H1 (cell line): ENCODE measurements around the gene SPDYE2. TPM values are rescaled to one million over a fixed set of nuclear protein-coding genes. Genes with fewer than 3 reads are reported as not detected.
"Not testable (repeated sequence)": the region's sequence is repeated elsewhere in the genome, so short reads cannot be mapped to it uniquely, and the experiment has no call there.

ENCODE experiments used
- CTCF ChIA-PET: fragments of 300-600 bp; sonication (Branson Sonifier 250); formaldehyde crosslinking; loops from one replicate; lab custom pipeline; 2021; ENCODE audit not compliant: partially characterized antibody; lab: Charles Lee
- POLR2A ChIA-PET: fragments of 300-600 bp; sonication (Branson Sonifier 250); formaldehyde crosslinking; loops from one replicate; lab custom pipeline; 2021; ENCODE audit warnings: inconsistent platforms; ENCODE audit not compliant: partially characterized antibody; lab: Charles Lee
- DNase-seq, 2 experiments: peaks; one replicate each; pipeline versions ENCODE4 v3.0.0 to v3.0.0-alpha.2; 2010 to 2022; ENCODE audit warnings: low spot score in 2 of 2, low read depth in 1 of 2, mixed read lengths in 1 of 2
- FAIRE-seq: peaks from 2 replicates; lab custom pipeline; 2011; peaks lifted over from hg19 to GRCh38; lab: Jason Lieb, UNC
- H2AFZ ChIP-seq: 2 replicates; pipeline ENCODE4 v1.8.1; 2012; ENCODE audit warnings: low read length, inconsistent platforms
- H2AK5ac ChIP-seq: 2 replicates; pipeline ENCODE4 v1.6.1; 2013; ENCODE audit warnings: low read depth, low read length
- H2BK120ac ChIP-seq: replicated peaks from 2 replicates; pipeline ENCODE3; 2013; ENCODE audit warnings: low read depth, low read length, inconsistent platforms
- H2BK12ac ChIP-seq: 2 replicates; pipeline ENCODE4 v1.6.1; 2013; ENCODE audit warnings: low read depth, low read length
- H2BK15ac ChIP-seq: 2 replicates; pipeline ENCODE4 v1.6.1; 2013; ENCODE audit warnings: low read length
- H2BK20ac ChIP-seq: 2 replicates; pipeline ENCODE4 v1.6.1; 2013; ENCODE audit warnings: low read length
- H2BK5ac ChIP-seq: 2 replicates; pipeline ENCODE4 v1.6.1; 2013; ENCODE audit warnings: low read depth, low read length
- H3K14ac ChIP-seq: 2 replicates; pipeline ENCODE4 v1.6.1; 2013; ENCODE audit warnings: inconsistent platforms; ENCODE audit not compliant: insufficient read length
- H3K18ac ChIP-seq: 2 replicates; pipeline ENCODE4 v1.6.1; 2013; ENCODE audit warnings: low read length; ENCODE audit errors: extremely low read depth
- H3K23ac ChIP-seq: 2 replicates; pipeline ENCODE4 v1.6.1; 2013; ENCODE audit warnings: inconsistent platforms; ENCODE audit not compliant: insufficient read length
- H3K23me2 ChIP-seq: 2 replicates; pipeline ENCODE4 v1.6.1; 2013; ENCODE audit warnings: low read depth, low read length
- H3K27ac ChIP-seq: 2 replicates; pipeline ENCODE4 v1.6.1; 2011; ENCODE audit warnings: low read depth, low read length, inconsistent platforms
- H3K27me3 ChIP-seq, 4 experiments: replicated peaks in 1 of 4; 1 replicate in 1 of 4; 2 replicates in 3 of 4; pipeline versions ENCODE4 v1.6.1 to v1.8.1; 2011 to 2013; ENCODE audit warnings: low read length in 3 of 4, mild to moderate bottlenecking in 3 of 4, inconsistent platforms in 2 of 4, mixed read lengths in 2 of 4, moderate library complexity in 1 of 4; ENCODE audit not compliant: control insufficient read depth in 3 of 4, insufficient read depth in 3 of 4; ENCODE audit errors: extremely low read depth in 1 of 4
- H3K36me3 ChIP-seq, 4 experiments: 2 replicates each; pipeline versions ENCODE4 v1.6.1 to v1.8.1; 2011 to 2013; ENCODE audit warnings: mild to moderate bottlenecking in 4 of 4, low read length in 3 of 4, moderate library complexity in 2 of 4, control low read depth in 1 of 4, inconsistent platforms in 1 of 4; ENCODE audit not compliant: insufficient read depth in 4 of 4, control insufficient read depth in 2 of 4
- H3K4ac ChIP-seq: replicated peaks from 2 replicates; pipeline ENCODE3; 2013; ENCODE audit warnings: low read length, low read depth, mixed read lengths, inconsistent platforms; ENCODE audit not compliant: insufficient read length
- H3K4me1 ChIP-seq, 4 experiments: replicated peaks in 1 of 4; 1 replicate in 1 of 4; 2 replicates in 3 of 4; pipeline versions ENCODE4 v1.6.1 to v1.8.1; 2011 to 2013; ENCODE audit warnings: low read length in 3 of 4, inconsistent platforms in 2 of 4, mixed read lengths in 1 of 4; ENCODE audit not compliant: insufficient read depth in 4 of 4, control insufficient read depth in 3 of 4
- H3K4me2 ChIP-seq, 2 experiments: 2 replicates each; pipeline versions ENCODE4 v1.6.1 to v1.8.1; 2011 to 2013; ENCODE audit warnings: low read depth in 2 of 2, low read length in 2 of 2, control low read depth in 1 of 2, inconsistent platforms in 1 of 2, mild to moderate bottlenecking in 1 of 2; ENCODE audit not compliant: insufficient read depth in 1 of 2
- H3K4me3 ChIP-seq, 4 experiments: fragments of 200-600, 300-600 bp in 1 of 4; sonication (generic), shearing (Covaris generic), sonication (Bioruptor Twin) in 1 of 4; 2 replicates each; pipeline versions ENCODE4 v1.5.1 to v1.8.1; 2011 to 2016; ENCODE audit warnings: low read length in 4 of 4, low read depth in 3 of 4, control low read depth in 2 of 4, inconsistent platforms in 2 of 4, mild to moderate bottlenecking in 2 of 4, mixed read lengths in 1 of 4, moderate library complexity in 1 of 4; ENCODE audit not compliant: insufficient read depth in 2 of 4; ENCODE audit errors: extremely low read depth in 1 of 4
- H3K56ac ChIP-seq: replicated peaks from 2 replicates; pipeline ENCODE3; 2013; ENCODE audit warnings: low read depth, mild to moderate bottlenecking, mixed read lengths, low read length, inconsistent platforms; ENCODE audit not compliant: insufficient read length
- H3K79me1 ChIP-seq: 2 replicates; pipeline ENCODE4 v1.6.1; 2013; ENCODE audit warnings: low read depth, low read length, control low read depth
- H3K79me2 ChIP-seq, 2 experiments: 2 replicates each; pipeline versions ENCODE4 v1.6.1 to v1.8.1; 2012 to 2013; ENCODE audit warnings: low read length in 2 of 2, mild to moderate bottlenecking in 2 of 2, inconsistent platforms in 1 of 2; ENCODE audit not compliant: insufficient read depth in 2 of 2, control insufficient read depth in 1 of 2
- H3K9ac ChIP-seq, 4 experiments: replicated peaks in 1 of 4; 1 replicate in 1 of 4; 2 replicates in 3 of 4; pipeline versions ENCODE4 v1.6.1 to v1.8.1; 2011 to 2013; ENCODE audit warnings: low read depth in 3 of 4, low read length in 3 of 4, control low read depth in 2 of 4, mild to moderate bottlenecking in 2 of 4, moderate library complexity in 2 of 4, inconsistent platforms in 1 of 4; ENCODE audit errors: extremely low read depth in 1 of 4
- H3K9me3 ChIP-seq, 2 experiments: 2 replicates each; pipeline versions ENCODE4 v1.6.1 to v1.8.1; 2012 to 2013; ENCODE audit warnings: mild to moderate bottlenecking in 2 of 2, moderate library complexity in 2 of 2, control low read depth in 1 of 2, inconsistent platforms in 1 of 2, low read depth in 1 of 2, low read length in 1 of 2, mixed read lengths in 1 of 2; ENCODE audit not compliant: insufficient read depth in 2 of 2
- H4K20me1 ChIP-seq, 2 experiments: replicated peaks in 1 of 2; 2 replicates each; pipeline versions ENCODE3 to v1.8.1; 2011 to 2013; ENCODE audit warnings: inconsistent platforms in 2 of 2, low read length in 2 of 2, mild to moderate bottlenecking in 1 of 2; ENCODE audit not compliant: insufficient read depth in 2 of 2, control insufficient read depth in 1 of 2
- H4K5ac ChIP-seq: 2 replicates; pipeline ENCODE4 v1.6.1; 2013; ENCODE audit warnings: low read length, low read depth, mixed read lengths, inconsistent platforms; ENCODE audit not compliant: insufficient read length
- H4K8ac ChIP-seq: 2 replicates; pipeline ENCODE4 v1.8.0; 2013; ENCODE audit warnings: mild to moderate bottlenecking, moderate library complexity, low read length, inconsistent platforms; ENCODE audit not compliant: insufficient read depth; ENCODE audit errors: extremely low read depth
- H4K91ac ChIP-seq: replicated peaks from 2 replicates; pipeline ENCODE3; 2013; ENCODE audit warnings: low read length, mixed read lengths, inconsistent platforms; ENCODE audit not compliant: insufficient read length
- WGBS, 2 experiments: shearing (Covaris generic) in 1 of 2; methylation state at CpG; one replicate each; pipeline versions ENCODE4 v1.1.6 to v1.1.7; 2013 to 2015; ENCODE audit warnings: low lambda C conversion rate in 2 of 2, mixed read lengths in 2 of 2, inconsistent platforms in 1 of 2, low coverage in 1 of 2, missing lambda C conversion rate in 1 of 2; ENCODE audit not compliant: insufficient replicate concordance in 2 of 2, insufficient coverage in 1 of 2, insufficient read length in 1 of 2; ENCODE audit errors: extremely low coverage in 1 of 2, missing lambda C conversion rate in 1 of 2; 5-methylcytosine and 5-hydroxymethylcytosine counted together
- polyA plus RNA-seq, 7 experiments: library from polyadenylated mRNA; depleted of rRNA in 3 of 7; stranded (reverse) in 5 of 7; unstranded in 2 of 7; fragments of >200 nt in 5 of 7; fragments of 200-250 nt in 2 of 7; gene quantifications; 1 replicate in 5 of 7; 2 replicates in 1 of 7; 4 replicates in 1 of 7; pipeline versions ENCODE4 v1.2.1 to v1.2.3, GENCODE V29; 2011 to 2013; ENCODE audit warnings: missing spikeins in 2 of 7, mixed read lengths in 2 of 7
- total RNA-seq: library from RNA; stranded (reverse); fragmentation: NEBNext Ultra II Directional; extraction: Animal tissue kit (Norgen Biotek cat#: 25700); gene quantifications from 2 replicates; pipeline ENCODE4 v1.2.1, GENCODE V29; 2021

The SPDYE2 gene
- total and polyA plus RNA-seq, 2 of the 8 experiments (the other 6 are each of a cell fraction or from before 2014, with no cell fraction given), result not detected

GRCh38 chr7:102542083-102542482 is 8.9 kb upstream of the SPDYE2 start:
- H3K18ac ChIP-seq, result not testable (repeated sequence)

GRCh38 chr7:102542771-102543170 is 8.3 kb upstream of the SPDYE2 start:
- H3K36me3 ChIP-seq, POLR2A ChIA-PET, H3K27ac ChIP-seq, H3K79me2 ChIP-seq, H2AFZ ChIP-seq, H4K5ac ChIP-seq, FAIRE-seq, H3K4me1 ChIP-seq, H3K23me2 ChIP-seq, H3K56ac ChIP-seq, CTCF ChIA-PET, H2BK20ac ChIP-seq, H3K9me3 ChIP-seq, H3K4me3 ChIP-seq, H4K8ac ChIP-seq, H2BK15ac ChIP-seq, H2BK5ac ChIP-seq, H3K4ac ChIP-seq, H4K20me1 ChIP-seq, DNase-seq, H3K27me3 ChIP-seq, H2AK5ac ChIP-seq, H4K91ac ChIP-seq, H3K14ac ChIP-seq, H2BK12ac ChIP-seq, H3K79me1 ChIP-seq, H3K18ac ChIP-seq, H3K4me2 ChIP-seq, H3K23ac ChIP-seq, H2BK120ac ChIP-seq, H3K9ac ChIP-seq: not testable (repeated sequence)
- no CpG with 5 or more reads among the region's 11 CpGs for WGBS, 2 experiments

More at GRCh38 chr7:102542083-102542482, 8.9 kb upstream of the SPDYE2 start:
- H4K20me1 ChIP-seq, H4K8ac ChIP-seq, H3K14ac ChIP-seq, H2AK5ac ChIP-seq, H3K4me1 ChIP-seq, CTCF ChIA-PET, H2BK120ac ChIP-seq, H3K79me2 ChIP-seq, H3K56ac ChIP-seq, H2BK20ac ChIP-seq, H4K5ac ChIP-seq, FAIRE-seq, H3K27me3 ChIP-seq, H3K4me2 ChIP-seq, H4K91ac ChIP-seq, H3K4ac ChIP-seq, H2BK12ac ChIP-seq, H3K79me1 ChIP-seq, POLR2A ChIA-PET, H2AFZ ChIP-seq, H3K4me3 ChIP-seq, DNase-seq, H3K9ac ChIP-seq, H2BK5ac ChIP-seq, H3K23me2 ChIP-seq, H3K36me3 ChIP-seq, H3K23ac ChIP-seq, H3K9me3 ChIP-seq, H3K27ac ChIP-seq, H2BK15ac ChIP-seq: not testable (repeated sequence)
- 96% methylated on average over 4 of the region's 8 CpGs; no CpG with 5 or more reads in 1 of the 2 experiments for WGBS, 2 experiments
